Mesendoderm (in vitro differentiated cells): Measurements from ENCODE around the gene SLC24A4.
A peak's percentile ranks its signal among the peaks of the same experiment; 100 is the strongest.

Source experiments
- DNase-seq: peaks from one replicate; pipeline ENCODE4 v3.0.0; 2013
- H2AK5ac ChIP-seq: 2 replicates; pipeline ENCODE4 v1.6.1; 2013; ENCODE audit warnings: low read length, inconsistent platforms
- H2BK120ac ChIP-seq: 2 replicates; pipeline ENCODE4 v1.6.1; 2013; ENCODE audit warnings: low read depth, mild to moderate bottlenecking, low read length, moderate library complexity, mixed read lengths
- H2BK15ac ChIP-seq: replicated peaks from 2 replicates; pipeline ENCODE4 v1.6.1; 2013; ENCODE audit warnings: low read depth, mild to moderate bottlenecking, moderate library complexity
- H2BK5ac ChIP-seq: 2 replicates; pipeline ENCODE4 v1.6.1; 2013; ENCODE audit warnings: low read length, inconsistent platforms
- H3K18ac ChIP-seq: 2 replicates; pipeline ENCODE4 v1.6.1; 2013; ENCODE audit warnings: mild to moderate bottlenecking, low read length, mixed read lengths
- H3K23ac ChIP-seq: one replicate; pipeline ENCODE4 v1.6.1; 2013; ENCODE audit warnings: low read length
- H3K27ac ChIP-seq: 2 replicates; pipeline ENCODE4 v1.5.1; 2013; ENCODE audit warnings: low read depth, mild to moderate bottlenecking, inconsistent platforms, low read length, moderate library complexity
- H3K27me3 ChIP-seq: 2 replicates; pipeline ENCODE4 v1.6.1; 2013; ENCODE audit warnings: low read length, control low read depth, mild to moderate bottlenecking, inconsistent platforms; ENCODE audit not compliant: insufficient read depth, poor library complexity
- H3K36me3 ChIP-seq: 2 replicates; pipeline ENCODE4 v1.6.1; 2013; ENCODE audit warnings: low read length, inconsistent platforms; ENCODE audit not compliant: control insufficient read depth, insufficient read depth
- H3K4ac ChIP-seq: one replicate; pipeline ENCODE4 v1.6.1; 2013; ENCODE audit warnings: low read depth, mild to moderate bottlenecking, low read length, moderate library complexity
- H3K4me1 ChIP-seq: 2 replicates; pipeline ENCODE4 v1.6.1; 2013; ENCODE audit warnings: low read depth, low read length, inconsistent platforms; ENCODE audit not compliant: control insufficient read depth
- H3K4me2 ChIP-seq: 2 replicates; pipeline ENCODE4 v1.6.1; 2013; ENCODE audit warnings: low read length
- H3K4me3 ChIP-seq: 2 replicates; pipeline ENCODE4 v1.5.1; 2013; ENCODE audit warnings: mild to moderate bottlenecking, low read length
- H3K56ac ChIP-seq: one replicate; pipeline ENCODE4 v1.6.1; 2013; ENCODE audit warnings: low read length
- H3K79me1 ChIP-seq: 2 replicates; pipeline ENCODE4 v1.6.1; 2013; ENCODE audit warnings: low read length, inconsistent platforms
- H3K79me2 ChIP-seq: 2 replicates; pipeline ENCODE4 v1.6.1; 2013; ENCODE audit warnings: mild to moderate bottlenecking, low read length; ENCODE audit not compliant: control insufficient read depth, insufficient read depth
- H3K9ac ChIP-seq: 2 replicates; pipeline ENCODE4 v1.6.1; 2013; ENCODE audit warnings: low read length, inconsistent platforms
- H4K5ac ChIP-seq: one replicate; pipeline ENCODE4 v1.6.1; 2013; ENCODE audit warnings: low read length
- H4K8ac ChIP-seq: one replicate; pipeline ENCODE4 v1.6.1; 2013; ENCODE audit warnings: low read depth, mild to moderate bottlenecking, control low read depth, low read length, moderate library complexity
- WGBS: extraction: QIAGEN DNeasy Blood & Tissue Kit; methylation state at CpG from one replicate; pipeline ENCODE4 v1.1.7; 2013; ENCODE audit warnings: low lambda C conversion rate, missing lambda C conversion rate; ENCODE audit not compliant: insufficient coverage; ENCODE audit errors: extremely low coverage; 5-methylcytosine and 5-hydroxymethylcytosine counted together

The SLC24A4 gene

GRCh38 chr14:92373336-92373735 is 50.4 kb downstream of the SLC24A4 start:
- Histone ChIP-seq H2AK5ac (no peak overlapping the region), H3K79me1 (no peaks in the 10 kb centered on the region), H2BK5ac (no peak overlapping the region), H4K8ac (no peak overlapping the region), H3K4me1 (no peaks in the 10 kb centered on the region), H3K18ac (no peak overlapping the region), H2BK120ac (no peak overlapping the region), H3K36me3 (no peaks in the 10 kb centered on the region), H3K27ac (no peak overlapping the region), H3K79me2 (no peaks in the 10 kb centered on the region), H4K5ac (no peak overlapping the region), H3K4ac (no peak overlapping the region), H3K4me2 (no peak overlapping the region), H3K4me3 (no peak overlapping the region), H2BK15ac (no peak overlapping the region), H3K56ac (no peak overlapping the region), H3K9ac (no peak overlapping the region), H3K23ac (no peak overlapping the region), H3K27me3 (no peaks in the 10 kb centered on the region)
- DNase-seq, result no peak
- no CpG with 5 or more reads among the region's 7 CpGs for WGBS

DNA sequence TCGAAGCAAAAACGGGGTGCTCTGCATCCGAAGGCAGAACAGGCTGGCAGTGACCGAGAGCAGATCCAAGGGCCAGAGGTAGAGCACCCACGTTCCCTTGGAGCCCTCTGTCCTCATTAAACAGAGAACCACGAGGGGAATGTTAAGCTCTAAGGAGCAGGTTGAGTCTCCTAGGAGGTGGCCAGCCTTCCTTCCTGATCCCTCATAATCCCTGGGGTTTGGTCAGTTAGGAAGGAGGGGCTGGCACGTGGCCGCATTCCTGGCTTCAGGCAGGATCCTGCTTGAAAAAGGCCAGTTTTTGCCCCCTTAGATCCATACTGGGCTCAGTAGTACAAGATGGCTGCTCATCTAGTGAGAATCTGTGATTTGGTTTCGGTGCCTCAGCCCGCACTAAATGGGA is 57.2 kb downstream of the SLC24A4 start:
- no CpG with 5 or more reads among the region's 10 CpGs for WGBS
- no peaks in the 10 kb centered on the region for H3K79me1 ChIP-seq

GRCh38 chr14:92380582-92380981 is 57.6 kb downstream of the SLC24A4 start:
- no CpG with 5 or more reads among the region's 9 CpGs for WGBS
- no peak overlapping the region for H2BK5ac ChIP-seq
- H4K8ac ChIP-seq, result no peak overlapping the region

More for the DNA sequence above, 57.2 kb downstream of the SLC24A4 start:
- H4K5ac ChIP-seq, result no peak overlapping the region
- H3K9ac ChIP-seq, result no peak overlapping the region
- H2AK5ac ChIP-seq, result no peak overlapping the region
- no peak overlapping the region for H3K4ac ChIP-seq
- no peak overlapping the region for H3K23ac ChIP-seq
- H2BK5ac ChIP-seq, result no peak overlapping the region
- H3K18ac ChIP-seq, result no peak overlapping the region
- H4K8ac ChIP-seq, result no peak overlapping the region
- H3K27me3 ChIP-seq, result no peaks in the 10 kb centered on the region
- no peak overlapping the region for H3K4me2 ChIP-seq
- DNase-seq, result no peak
- no peak overlapping the region for H3K27ac ChIP-seq
- no peaks in the 10 kb centered on the region for H3K36me3 ChIP-seq
- H2BK15ac ChIP-seq, result no peak overlapping the region
- no peaks in the 10 kb centered on the region for H3K4me1 ChIP-seq
- no peak overlapping the region for H2BK120ac ChIP-seq
- H3K56ac ChIP-seq, result no peak overlapping the region
- H3K4me3 ChIP-seq, result no peak overlapping the region
- no peaks in the 10 kb centered on the region for H3K79me2 ChIP-seq

GRCh38 chr14:92382677-92383076 is 59.7 kb downstream of the SLC24A4 start:
- Histone ChIP-seq H3K4ac (no peak overlapping the region), H3K27ac (no peak overlapping the region), H3K9ac (no peak overlapping the region), H2BK15ac (no peak overlapping the region), H3K4me1 (no peaks in the 10 kb centered on the region), H3K79me2 (no peaks in the 10 kb centered on the region), H3K56ac (no peak overlapping the region), H2BK5ac (no peak overlapping the region), H3K27me3 (no peaks in the 10 kb centered on the region), H3K36me3 (no peaks in the 10 kb centered on the region), H3K79me1 (no peaks in the 10 kb centered on the region), H3K18ac (no peak overlapping the region), H4K5ac (no peak overlapping the region), H4K8ac (no peak overlapping the region), H2AK5ac (no peak overlapping the region), H3K4me3 (no peak overlapping the region), H3K4me2 (no peak overlapping the region), H3K23ac (no peak overlapping the region), H2BK120ac (no peak overlapping the region)
- DNase-seq, result no peak
- WGBS, result no CpG with 5 or more reads among the region's 4 CpGs

More at GRCh38 chr14:92380582-92380981, 57.6 kb downstream of the SLC24A4 start:
- no peaks in the 10 kb centered on the region for H3K79me1 ChIP-seq
- H3K9ac ChIP-seq, result no peak overlapping the region
- no peak overlapping the region for H3K27ac ChIP-seq
- no peaks in the 10 kb centered on the region for H3K27me3 ChIP-seq
- H3K18ac ChIP-seq, result no peak overlapping the region
- H2AK5ac ChIP-seq, result no peak overlapping the region
- H3K79me2 ChIP-seq, result no peaks in the 10 kb centered on the region
- no peak overlapping the region for H3K4me3 ChIP-seq
- no peak overlapping the region for H2BK15ac ChIP-seq
- no peak overlapping the region for H3K4me2 ChIP-seq
- H3K36me3 ChIP-seq, result no peaks in the 10 kb centered on the region
- H3K56ac ChIP-seq, result no peak overlapping the region
- H3K4me1 ChIP-seq, result no peaks in the 10 kb centered on the region
- no peak for DNase-seq
- H3K4ac ChIP-seq, result no peak overlapping the region
- no peak overlapping the region for H2BK120ac ChIP-seq
- no peak overlapping the region for H3K23ac ChIP-seq
- no peak overlapping the region for H4K5ac ChIP-seq

DNA sequence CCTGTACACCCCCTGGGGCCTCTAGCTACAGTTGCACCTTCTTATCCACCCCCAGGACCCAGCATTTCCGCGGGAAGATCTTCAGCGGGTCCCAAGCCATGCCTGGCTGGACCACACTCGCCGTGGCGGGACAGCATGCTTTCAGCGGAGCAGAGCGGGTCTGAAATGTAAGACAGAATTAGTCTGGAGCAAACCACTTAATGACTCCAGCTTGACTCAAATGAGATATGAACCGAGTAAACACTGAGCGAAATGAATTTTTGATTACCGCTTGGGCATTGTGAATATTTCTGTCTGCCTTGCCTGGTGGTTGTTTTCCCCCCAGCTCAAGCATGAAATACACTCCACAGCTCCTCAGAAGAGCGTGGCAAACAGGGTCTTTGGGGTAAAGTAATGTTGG is 60.8 kb downstream of the SLC24A4 start:
- WGBS, result no CpG with 5 or more reads among the region's 12 CpGs
- Histone ChIP-seq H3K79me2 (no peaks in the 10 kb centered on the region), H3K27ac (no peak overlapping the region), H3K4me1 (no peaks in the 10 kb centered on the region), H3K4ac (no peak overlapping the region), H3K4me3 (no peak overlapping the region), H3K4me2 (no peak overlapping the region), H2AK5ac (no peak overlapping the region), H2BK5ac (no peak overlapping the region), H3K23ac (no peak overlapping the region), H3K79me1 (no peaks in the 10 kb centered on the region), H3K56ac (no peak overlapping the region), H2BK120ac (no peak overlapping the region), H4K8ac (no peak overlapping the region), H3K27me3 (no peaks in the 10 kb centered on the region), H3K18ac (no peak overlapping the region), H3K9ac (no peak overlapping the region), H2BK15ac (no peak overlapping the region), H3K36me3 (no peaks in the 10 kb centered on the region), H4K5ac (no peak overlapping the region)
- no peak for DNase-seq

- Histone ChIP-seq H3K23ac (no peak overlapping the region), H3K79me1 (no peaks in the 10 kb centered on the region), H4K5ac (no peak overlapping the region), H3K4me1 (peaks cover 3% of the 10 kb centered on the region), H2BK15ac (no peak overlapping the region), H3K9ac (no peak overlapping the region), H3K4ac (no peak overlapping the region), H2BK5ac (no peak overlapping the region), H3K56ac (no peak overlapping the region), H3K18ac (no peak overlapping the region), H4K8ac (no peak overlapping the region), H3K4me3 (no peak overlapping the region), H3K4me2 (no peak overlapping the region), H2BK120ac (no peak overlapping the region), H3K36me3 (no peaks in the 10 kb centered on the region), H3K27me3 (no peaks in the 10 kb centered on the region), H3K79me2 (no peaks in the 10 kb centered on the region), H2AK5ac (no peak overlapping the region), H3K27ac (no peak overlapping the region)
- peak; percentile 26 for DNase-seq
- WGBS, result no CpG with 5 or more reads among the region's 5 CpGs
Observed at GRCh38 chr14:92384461-92385133, 61.6 kb downstream of the SLC24A4 start.
